ENCODE measurements around the gene PJVK. TPM values are rescaled to one million over a fixed set of nuclear protein-coding genes. Genes with fewer than 3 reads are reported as not detected.

Gene PJVK
- total and polyA plus RNA-seq, 9 of the 15 experiments (the other 6 are each of a cell fraction or from before 2014, with no cell fraction given) = 0.11 to 1.5 (median 0.73) TPM

DNA sequence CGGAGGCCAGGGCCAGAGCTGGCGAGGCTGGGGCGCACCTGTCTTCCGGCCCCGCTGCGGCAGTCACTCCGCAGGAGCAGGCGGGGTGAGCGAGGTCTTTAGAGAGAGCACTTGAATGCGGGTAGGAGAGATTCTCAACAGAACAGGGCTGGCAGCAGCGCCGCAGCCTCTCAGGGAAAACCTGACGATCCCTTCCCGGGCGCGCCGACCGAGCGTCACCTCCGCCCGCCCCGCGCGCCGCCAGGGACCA is 729 bp upstream of the PJVK start (continued):
- TF ChIP-seq USF2 (CRISPR knock-in tag; IDR thresholded peaks at IDR 0.05) = no peak
- no peak for TF ChIP-seq ZNF263 (CRISPR knock-in tag; IDR thresholded peaks at IDR 0.05; ENCODE audit: borderline replicate concordance)
- no peak for TF ChIP-seq RHOXF2B (CRISPR knock-in tag; conservative IDR thresholded peaks at IDR 0.05)
- peak; percentile 78; the same call in 1 of the 2 replicates for TF ChIP-seq FOXP1 (CRISPR knock-in tag; IDR thresholded peaks at IDR 0.05)
- TF ChIP-seq ATF2 (CRISPR knock-in tag; IDR thresholded peaks at IDR 0.05) = no peak
- no peak for TF ChIP-seq NCOA6 (IDR thresholded peaks at IDR 0.05)
- TF ChIP-seq RUNX1 (IDR thresholded peaks at IDR 0.05; ENCODE audit: low read depth) = no peak
- no peak for TF ChIP-seq SLC30A9 (CRISPR knock-in tag; IDR thresholded peaks at IDR 0.05)
- peak; percentile 4; the same call in 1 of the 2 replicates for TF ChIP-seq ETV5 (CRISPR knock-in tag; IDR thresholded peaks at IDR 0.05; ENCODE audit: low read depth)
- no peak for TF ChIP-seq IRF1 (CRISPR knock-in tag; IDR thresholded peaks at IDR 0.05; ENCODE audit: borderline replicate concordance)
- TF ChIP-seq ZNF696 (CRISPR knock-in tag; conservative IDR thresholded peaks at IDR 0.05) = no peak
- TF ChIP-seq ZNF518B (CRISPR knock-in tag; IDR thresholded peaks at IDR 0.05) = no peak
- TF ChIP-seq ESRRA (IDR thresholded peaks at IDR 0.05; ENCODE audit: borderline replicate concordance, low read depth) = no peak
- no peak for TF ChIP-seq ZNF224 (CRISPR knock-in tag; IDR thresholded peaks at IDR 0.05)
- no peak for TF ChIP-seq SMARCA4 (IDR thresholded peaks at IDR 0.05)

Data from K562 (cell line).